ENCODE data around the gene TEX14. TPM values are rescaled to one million over a fixed set of nuclear protein-coding genes. Genes with fewer than 3 reads are reported as not detected.

Gene TEX14
- total and polyA plus RNA-seq, 10 of the 15 experiments (the other 5 are each of a cell fraction or from before 2014, with no cell fraction given): 0.15 to 1.3 (median 0.66) TPM

DNA sequence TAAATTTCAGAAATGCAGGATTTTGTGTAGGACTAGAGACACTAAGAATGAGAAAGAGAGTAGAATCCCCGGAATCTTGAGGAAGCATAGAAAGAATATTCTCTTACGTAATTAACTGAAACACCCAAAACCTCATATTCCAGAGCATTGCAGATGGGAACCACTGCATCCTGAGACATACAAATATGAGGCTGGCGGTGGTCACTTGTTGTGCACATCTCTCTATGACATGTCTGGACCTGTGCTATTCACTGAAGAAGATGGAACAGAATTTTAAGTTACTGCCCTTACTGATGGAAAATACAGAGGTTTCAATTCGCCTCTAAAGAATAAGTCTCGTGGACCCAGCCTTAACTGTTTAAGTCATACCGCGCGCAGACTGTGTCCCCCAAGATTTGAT, 1.4 kb upstream of the TEX14 start (continued):
- TF ChIP-seq, protein P1, sequence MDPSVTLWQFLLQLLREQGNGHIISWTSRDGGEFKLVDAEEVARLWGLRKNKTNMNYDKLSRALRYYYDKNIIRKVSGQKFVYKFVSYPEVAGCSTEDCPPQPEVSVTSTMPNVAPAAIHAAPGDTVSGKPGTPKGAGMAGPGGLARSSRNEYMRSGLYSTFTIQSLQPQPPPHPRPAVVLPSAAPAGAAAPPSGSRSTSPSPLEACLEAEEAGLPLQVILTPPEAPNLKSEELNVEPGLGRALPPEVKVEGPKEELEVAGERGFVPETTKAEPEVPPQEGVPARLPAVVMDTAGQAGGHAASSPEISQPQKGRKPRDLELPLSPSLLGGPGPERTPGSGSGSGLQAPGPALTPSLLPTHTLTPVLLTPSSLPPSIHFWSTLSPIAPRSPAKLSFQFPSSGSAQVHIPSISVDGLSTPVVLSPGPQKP (IDR thresholded peaks at IDR 0.05; ENCODE audit: low read depth, low read length): no peak

DNA sequence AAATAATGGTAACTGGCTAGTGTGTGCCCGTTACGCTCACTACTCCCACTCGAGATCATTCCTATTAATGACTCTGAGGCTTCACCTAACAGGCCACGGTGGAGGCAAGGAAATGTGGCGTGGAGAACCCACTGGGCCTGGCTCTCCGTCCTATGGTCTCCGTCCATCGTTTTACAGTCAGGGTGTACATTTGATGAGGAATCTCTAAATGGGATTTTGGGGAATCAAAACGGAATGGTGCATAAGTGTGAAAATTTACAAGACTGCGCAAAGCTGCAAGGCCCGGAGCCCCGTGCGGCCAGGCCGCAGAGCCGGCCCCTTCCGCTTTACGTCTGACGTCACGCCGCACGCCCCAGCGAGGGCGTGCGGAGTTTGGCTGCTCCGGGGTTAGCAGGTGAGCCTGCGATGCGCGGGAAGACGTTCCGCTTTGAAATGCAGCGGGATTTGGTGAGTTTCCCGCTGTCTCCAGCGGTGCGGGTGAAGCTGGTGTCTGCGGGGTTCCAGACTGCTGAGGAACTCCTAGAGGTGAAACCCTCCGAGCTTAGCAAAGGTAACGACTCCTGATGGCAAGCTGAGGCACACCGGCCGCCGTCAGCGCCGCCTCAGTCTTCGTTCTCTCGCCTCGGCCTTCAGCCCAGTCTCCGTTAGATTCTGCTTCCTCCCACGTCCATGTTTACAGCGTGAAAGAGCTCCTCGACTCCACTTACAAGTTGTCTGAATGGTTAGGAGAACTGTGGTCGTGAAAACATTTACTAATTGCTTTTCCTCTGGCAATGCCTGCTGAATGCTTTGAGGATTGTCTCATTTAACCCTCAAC, 602 bp upstream of the TEX14 start, which contains the start of gene RAD51C:
RAD51C (plus strand) TSS at position 364 of the 817 bp plus-strand sequence; CDS start at position 406, 42 bp downstream.
- ATAC-seq (peak; percentile 98), FAIRE-seq (peak; percentile 61), DNase-seq (ENCODE audit: low read depth, low spot score) (peak; percentile 67)
- peaks cover 38% of the 10 kb centered on the region for H3K79me2 ChIP-seq (ENCODE audit: control insufficient read depth, insufficient read depth, low read length)
- H3K27ac ChIP-seq (ENCODE audit: control insufficient read depth, insufficient read depth): peak within 1 kb of the TSS; percentile 96
- H3K27me3 ChIP-seq (replicated peaks in 1 of 2; ENCODE audit: control insufficient read depth in 2 of 2, insufficient read depth in 2 of 2, low read length in 1 of 2): no peaks in the 10 kb centered on the region
- H3K9ac ChIP-seq (ENCODE audit: control insufficient read depth, insufficient read depth, low read length): peak within 1 kb of the TSS; percentile 87
- TSS peak; percentile 91 for BruUV-seq (replicated peaks)
- peak within 1 kb of the TSS; percentile 94 for H2AFZ ChIP-seq (ENCODE audit: control insufficient read depth, low read depth, low read length)
- H3K4me1 ChIP-seq (ENCODE audit: control insufficient read depth, insufficient read depth, low read length): no peaks in the 10 kb centered on the region; the same call in none of the 2 replicates
- peak within 1 kb of the TSS; percentile 66 for H3K4me3 ChIP-seq
- CTCF ChIA-PET: interaction anchor here (0.8 to 2.0 kb wide), 6 partner anchors 16 to 177 kb away, joined by 3 to 8 read pairs (median 3); no protein-coding TSS in a partner anchor
- H4K20me1 ChIP-seq (ENCODE audit: control insufficient read depth, insufficient read depth): no peaks in the 10 kb centered on the region
- POLR2A ChIA-PET: interaction anchor here (0.5 to 2.5 kb wide), 8 partner anchors 10 to 247 kb away, joined by 3 to 24 read pairs (median 4); no protein-coding TSS in a partner anchor
- in situ Hi-C loops (cut with MboI) (no loop called here), intact Hi-C loops (cut with micrococcal nuclease; ENCODE audit: unreplicated experiment) (no loop called here)
- no peaks in the 10 kb centered on the region; the same call in 2 of the 3 replicates for H3K9me3 ChIP-seq (replicated peaks; ENCODE audit: control insufficient read depth, insufficient read depth, low read length)
- SMC1A ChIA-PET (ENCODE audit: uncharacterized antibody, unreplicated experiment): interaction anchor here (0.7 to 3.2 kb wide), 8 partner anchors 10 to 107 kb away, joined by 3 to 17 read pairs (median 6); no protein-coding TSS in a partner anchor
- RAD21 ChIA-PET (ENCODE audit: unreplicated experiment): interaction anchor here (1.0 to 2.7 kb wide), 5 partner anchors 10 to 76 kb away, joined by 3 to 13 read pairs (median 5); no protein-coding TSS in a partner anchor
- H3K4me2 ChIP-seq (ENCODE audit: control insufficient read depth, insufficient read depth): peak within 1 kb of the TSS; percentile 77
- no peaks in the 10 kb centered on the region; a peak in 1 of 4 replicates for H3K36me3 ChIP-seq (ENCODE audit: control insufficient read depth in 2 of 2, insufficient read depth in 2 of 2, low read length in 1 of 2)
- 9% methylated on average over 50 of the region's 50 CpGs for WGBS (ENCODE audit: insufficient coverage, insufficient replicate concordance, low lambda C conversion rate, missing lambda C conversion rate)
- TF ChIP-seq ATF7 (IDR thresholded peaks at IDR 0.05; ENCODE audit: low read depth) (peak; percentile 87), NFXL1 (IDR thresholded peaks at IDR 0.05; ENCODE audit: borderline replicate concordance) (peak; percentile 86), MTA3 (IDR thresholded peaks at IDR 0.05; ENCODE audit: borderline replicate concordance, low read length) (no peak), ZNF384 (IDR thresholded peaks at IDR 0.05; ENCODE audit: borderline replicate concordance, low read depth, low read length) (no peak), SMAD1 (IDR thresholded peaks at IDR 0.05; ENCODE audit: low read depth, partially characterized antibody) (no peak), ZZZ3 (IDR thresholded peaks at IDR 0.05; ENCODE audit: control insufficient read depth, insufficient read length, low read depth) (no peak), IKZF2 (IDR thresholded peaks at IDR 0.05) (peak; percentile 17 to 21; a peak in 2 of 4 replicates), CBX3 (IDR thresholded peaks at IDR 0.05; ENCODE audit: borderline replicate concordance, low read depth) (no peak), EED (IDR thresholded peaks at IDR 0.05; ENCODE audit: low read depth) (peak; percentile 16; the same call in 1 of the 2 replicates)
- TF ChIP-seq, protein P2, sequence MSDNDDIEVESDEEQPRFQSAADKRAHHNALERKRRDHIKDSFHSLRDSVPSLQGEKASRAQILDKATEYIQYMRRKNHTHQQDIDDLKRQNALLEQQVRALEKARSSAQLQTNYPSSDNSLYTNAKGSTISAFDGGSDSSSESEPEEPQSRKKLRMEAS (IDR thresholded peaks at IDR 0.05; ENCODE audit: low read depth, low read length): peak; percentile 92
- TF ChIP-seq, protein P3, sequence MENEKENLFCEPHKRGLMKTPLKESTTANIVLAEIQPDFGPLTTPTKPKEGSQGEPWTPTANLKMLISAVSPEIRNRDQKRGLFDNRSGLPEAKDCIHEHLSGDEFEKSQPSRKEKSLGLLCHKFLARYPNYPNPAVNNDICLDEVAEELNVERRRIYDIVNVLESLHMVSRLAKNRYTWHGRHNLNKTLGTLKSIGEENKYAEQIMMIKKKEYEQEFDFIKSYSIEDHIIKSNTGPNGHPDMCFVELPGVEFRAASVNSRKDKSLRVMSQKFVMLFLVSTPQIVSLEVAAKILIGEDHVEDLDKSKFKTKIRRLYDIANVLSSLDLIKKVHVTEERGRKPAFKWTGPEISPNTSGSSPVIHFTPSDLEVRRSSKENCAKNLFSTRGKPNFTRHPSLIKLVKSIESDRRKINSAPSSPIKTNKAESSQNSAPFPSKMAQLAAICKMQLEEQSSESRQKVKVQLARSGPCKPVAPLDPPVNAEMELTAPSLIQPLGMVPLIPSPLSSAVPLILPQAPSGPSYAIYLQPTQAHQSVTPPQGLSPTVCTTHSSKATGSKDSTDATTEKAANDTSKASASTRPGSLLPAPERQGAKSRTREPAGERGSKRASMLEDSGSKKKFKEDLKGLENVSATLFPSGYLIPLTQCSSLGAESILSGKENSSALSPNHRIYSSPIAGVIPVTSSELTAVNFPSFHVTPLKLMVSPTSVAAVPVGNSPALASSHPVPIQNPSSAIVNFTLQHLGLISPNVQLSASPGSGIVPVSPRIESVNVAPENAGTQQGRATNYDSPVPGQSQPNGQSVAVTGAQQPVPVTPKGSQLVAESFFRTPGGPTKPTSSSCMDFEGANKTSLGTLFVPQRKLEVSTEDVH (IDR thresholded peaks at IDR 0.05; ENCODE audit: low read depth, partially characterized antibody): peak; percentile 82
- TF ChIP-seq, protein P4, sequence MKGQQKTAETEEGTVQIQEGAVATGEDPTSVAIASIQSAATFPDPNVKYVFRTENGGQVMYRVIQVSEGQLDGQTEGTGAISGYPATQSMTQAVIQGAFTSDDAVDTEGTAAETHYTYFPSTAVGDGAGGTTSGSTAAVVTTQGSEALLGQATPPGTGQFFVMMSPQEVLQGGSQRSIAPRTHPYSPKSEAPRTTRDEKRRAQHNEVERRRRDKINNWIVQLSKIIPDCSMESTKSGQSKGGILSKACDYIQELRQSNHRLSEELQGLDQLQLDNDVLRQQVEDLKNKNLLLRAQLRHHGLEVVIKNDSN (IDR thresholded peaks at IDR 0.05; ENCODE audit: borderline replicate concordance, extremely low read length, insufficient read depth, low read depth, low read length): no peak

Data from GM12878 (cell line).